Measurements from ENCODE around the gene GRP.

The GRP gene

GRCh38 chr18:59219672-59220163 is at the start of gene GRP:
GRP (plus strand) TSS chr18:59220158; CDS start chr18:59220266, 108 bp downstream.
- DNase-seq, result no peak

DNA sequence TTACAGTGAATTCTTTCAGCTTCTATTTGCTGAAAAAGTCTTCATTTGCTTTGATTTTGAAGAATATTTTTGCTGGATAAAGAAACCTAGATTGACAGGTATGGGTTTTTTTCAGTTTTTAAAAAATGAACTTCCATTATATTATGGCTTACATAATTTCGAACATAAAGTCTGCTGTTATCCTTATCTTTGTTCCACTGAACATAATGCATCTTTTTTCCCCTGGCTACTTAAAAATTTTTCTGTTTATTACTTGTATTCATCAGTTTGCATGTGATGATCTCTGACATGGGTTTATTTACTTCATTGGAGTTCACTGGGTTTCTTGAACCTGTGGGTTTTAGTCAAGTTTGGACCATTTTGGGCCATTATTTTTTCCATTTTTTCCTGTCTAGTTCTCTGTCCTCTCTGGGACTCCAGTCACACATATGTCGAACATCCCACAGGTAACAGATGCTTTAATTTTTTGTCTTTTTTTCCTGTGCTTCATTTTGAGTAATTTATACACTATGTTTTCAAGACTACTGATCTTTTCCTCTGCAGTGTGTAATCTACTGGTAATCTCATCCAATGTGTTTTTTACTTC is 47.2 kb upstream of the GRP start:
- no peak for DNase-seq

DNA sequence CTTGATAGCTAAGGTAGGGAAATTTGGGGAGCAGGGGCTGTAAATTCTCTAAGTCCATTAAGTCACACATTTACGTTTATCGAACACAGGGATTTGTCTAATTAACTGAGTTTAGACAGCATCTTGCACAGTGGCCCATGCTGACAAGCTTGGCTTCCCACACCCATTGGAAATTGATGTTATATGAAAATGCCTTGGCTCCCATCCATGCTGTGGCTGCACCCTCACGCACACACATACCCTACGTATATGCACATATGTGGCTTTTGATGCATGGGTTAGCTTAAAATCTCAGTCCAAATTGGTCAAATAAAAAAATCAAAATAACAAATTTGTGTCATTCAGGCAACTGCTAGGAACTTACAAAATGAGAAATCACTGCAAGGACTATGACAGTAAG is 42.5 kb upstream of the GRP start:
- no peak for DNase-seq

- DNase-seq, result no peak
These were observed 39.7 kb upstream of the GRP start for GRCh38 chr18:59180150-59180845.

- no peak for DNase-seq
These were observed 37.3 kb upstream of the GRP start for GRCh38 chr18:59182673-59183072.

DNA sequence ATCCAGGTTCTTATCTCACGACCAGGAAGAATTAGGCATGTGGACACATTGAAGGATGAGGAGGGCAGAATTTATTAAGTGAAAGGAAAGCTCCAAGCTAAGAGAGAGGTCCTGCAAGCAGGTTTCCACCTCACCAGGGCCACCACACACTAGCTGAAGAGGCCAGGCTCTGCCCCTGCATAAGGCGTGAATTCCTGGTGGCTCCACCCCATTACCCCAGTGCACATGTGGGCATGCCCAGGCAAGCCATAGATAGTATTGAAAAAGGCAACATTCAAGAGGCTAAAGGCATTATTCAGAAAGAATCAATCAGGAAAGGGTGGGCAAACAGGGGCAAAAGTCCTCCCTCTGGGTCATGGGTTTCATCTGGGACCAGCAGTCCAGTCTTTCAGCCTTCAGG is 30.9 kb upstream of the GRP start:
- DNase-seq, result no peak

DNA sequence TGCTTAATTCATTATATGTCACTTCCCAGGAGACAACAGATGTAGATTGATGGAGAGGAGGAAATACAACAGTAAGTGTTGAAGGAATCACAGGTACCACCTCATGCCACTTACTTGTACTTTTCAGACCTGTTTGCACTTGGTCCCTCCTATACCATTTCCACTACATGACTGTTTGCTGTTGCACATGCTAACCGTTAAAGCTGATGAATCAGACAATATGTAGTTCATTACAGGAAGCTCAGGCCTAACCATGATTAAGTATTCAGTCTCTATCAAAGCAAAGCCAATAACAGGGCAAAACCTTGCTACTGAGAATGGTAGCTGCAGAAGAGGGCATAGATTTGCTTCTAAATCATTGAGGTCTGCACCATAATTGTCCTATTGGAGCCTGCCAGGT is 30.2 kb upstream of the GRP start:
- DNase-seq, result no peak

DNA sequence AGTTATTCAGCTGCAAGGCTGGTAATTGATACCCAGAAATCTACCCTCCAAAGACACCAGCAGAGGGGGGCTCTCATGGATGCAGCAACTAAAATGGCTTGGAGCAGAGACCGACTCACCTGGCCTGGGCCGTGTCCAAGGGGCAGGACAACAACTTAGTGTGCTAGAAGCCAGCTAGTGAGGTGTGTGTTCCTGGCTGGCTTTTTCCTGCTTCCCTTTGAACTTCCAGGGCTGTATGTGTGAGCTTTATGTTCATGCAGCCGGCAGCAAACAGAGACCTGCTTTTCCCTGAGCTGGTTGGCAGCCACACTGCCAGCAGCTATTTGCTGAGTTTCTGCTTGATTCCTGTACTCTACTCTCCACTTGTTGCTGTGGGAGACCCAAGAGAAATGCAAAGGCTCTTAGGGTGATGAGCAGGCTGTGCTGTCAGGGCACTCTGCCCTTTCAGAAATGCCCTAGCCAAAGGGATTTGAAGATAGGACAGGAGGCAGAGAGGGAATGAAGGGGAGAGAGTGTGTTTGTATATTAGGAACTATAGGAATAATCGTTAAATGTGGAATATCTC is 23.7 kb upstream of the GRP start:
- DNase-seq, result no peak

DNA sequence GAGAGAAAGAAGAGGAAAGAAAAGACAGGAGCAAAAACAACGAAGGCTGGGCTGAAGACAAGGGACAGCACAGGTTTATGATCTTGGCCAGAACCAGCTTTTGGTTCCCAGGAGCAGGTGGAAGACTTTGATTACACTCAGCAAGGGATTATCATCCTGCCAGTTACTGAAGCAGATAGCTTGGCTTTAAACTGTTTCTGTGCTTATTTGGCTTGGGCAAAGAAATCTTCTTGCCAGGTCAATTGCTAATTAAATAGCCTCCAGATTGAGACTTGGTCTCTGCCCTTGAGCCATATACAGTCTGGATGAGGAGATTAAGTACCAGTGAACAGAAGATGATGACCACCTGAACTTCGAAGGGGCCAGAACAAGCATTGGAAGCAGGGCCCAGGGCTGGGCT is 22.3 kb upstream of the GRP start:
- DNase-seq, result no peak

- DNase-seq, result no peak
These were observed 21.7 kb upstream of the GRP start for GRCh38 chr18:59198215-59198614.

- DNase-seq, result no peak
These were observed 19.2 kb upstream of the GRP start for GRCh38 chr18:59200787-59201186.

- no peak for DNase-seq
These were observed 17.6 kb upstream of the GRP start for GRCh38 chr18:59202258-59202820.

DNA sequence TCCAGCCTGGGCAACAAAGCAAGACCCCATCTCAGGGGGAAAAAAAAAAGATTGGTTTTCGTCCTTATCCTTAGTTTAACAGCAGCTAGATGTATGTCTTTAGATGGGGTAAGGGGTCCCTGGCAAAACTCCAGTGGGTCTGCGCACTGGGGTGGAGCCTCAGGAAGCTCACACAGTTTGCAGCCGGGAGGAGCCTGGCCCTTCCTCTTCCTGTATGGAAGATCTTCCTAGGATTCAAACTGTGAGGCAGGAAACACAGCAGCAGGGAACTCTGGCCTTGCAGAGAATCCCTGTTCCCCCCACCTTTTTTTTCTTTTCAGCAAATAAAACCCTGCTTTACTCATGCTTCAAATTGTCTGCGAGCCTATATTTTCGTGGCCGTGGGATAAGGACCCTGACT is 12.5 kb upstream of the GRP start:
- no peak for DNase-seq

DNA sequence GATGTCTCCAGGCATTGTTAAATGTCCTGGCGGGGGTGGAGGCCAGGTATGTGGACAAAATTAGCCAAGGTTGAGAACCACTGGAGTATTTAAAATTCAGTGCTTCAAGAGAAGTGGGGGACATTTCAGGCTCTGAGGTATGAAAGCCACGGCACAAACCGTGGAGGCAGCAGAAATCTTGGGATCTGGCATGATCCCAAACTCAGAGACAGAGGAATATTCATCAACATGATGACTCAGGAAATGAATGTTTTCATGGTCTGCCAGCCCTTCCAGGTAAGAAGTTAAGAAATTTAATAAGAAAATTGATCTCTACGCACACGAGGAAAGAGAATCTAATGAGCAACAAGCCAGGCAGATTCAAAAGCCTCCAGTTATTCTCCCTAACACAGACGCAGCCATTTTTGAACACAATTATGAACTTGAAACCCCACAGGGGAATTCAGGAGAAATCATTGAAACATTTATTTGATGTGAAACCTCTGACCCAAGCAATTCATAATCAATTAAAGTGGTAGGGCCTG is 11.3 kb upstream of the GRP start:
- DNase-seq, result no peak

- no peak for DNase-seq
These were observed 9.7 kb upstream of the GRP start for GRCh38 chr18:59210299-59210698.

- no peak for DNase-seq
These were observed 8.3 kb upstream of the GRP start for GRCh38 chr18:59211629-59212028.

DNA sequence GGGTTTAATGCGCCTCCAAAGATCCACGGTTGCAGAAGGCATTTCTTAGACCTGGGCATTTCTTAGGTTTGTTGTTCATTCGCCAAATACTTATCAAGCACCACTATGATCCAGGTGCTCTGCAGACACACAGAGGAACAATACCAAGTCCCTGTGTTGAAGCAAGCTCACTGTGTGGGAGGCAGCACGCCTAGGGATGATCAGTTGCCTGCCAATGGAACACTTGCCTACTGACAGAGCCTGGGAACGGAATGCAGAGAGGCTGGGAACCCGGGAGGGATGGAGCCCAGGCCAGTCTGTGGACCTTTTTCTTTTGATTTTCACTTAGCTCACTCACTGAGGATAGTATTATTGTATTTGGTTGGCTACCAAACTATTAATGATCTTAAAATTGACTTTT is 1.9 kb upstream of the GRP start:
- no peak for DNase-seq

DNA sequence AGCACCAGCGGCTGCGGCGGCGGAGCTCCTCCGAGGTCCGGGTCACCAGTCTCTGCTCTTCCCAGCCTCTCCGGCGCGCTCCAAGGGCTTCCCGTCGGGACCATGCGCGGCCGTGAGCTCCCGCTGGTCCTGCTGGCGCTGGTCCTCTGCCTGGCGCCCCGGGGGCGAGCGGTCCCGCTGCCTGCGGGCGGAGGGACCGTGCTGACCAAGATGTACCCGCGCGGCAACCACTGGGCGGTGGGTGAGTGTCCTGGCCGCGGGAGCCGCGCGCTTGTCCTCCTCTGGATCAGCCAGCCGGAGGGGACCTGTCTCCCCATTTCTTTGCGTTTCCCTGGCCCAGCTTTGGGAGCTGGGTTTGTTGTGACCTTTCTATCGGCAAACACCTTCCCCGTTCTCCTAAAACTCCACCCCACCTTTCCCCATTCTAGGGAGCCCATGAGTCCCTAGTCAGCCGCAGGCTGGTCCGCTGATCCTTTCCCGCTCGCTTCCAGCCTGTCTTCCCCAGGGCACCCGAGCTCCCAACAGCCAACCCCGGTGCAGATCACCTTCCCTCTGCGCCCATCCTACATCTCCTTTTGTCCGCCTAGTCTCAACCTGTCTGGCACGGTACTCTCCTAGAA is 316 bp downstream of the GRP start:
- DNase-seq, result no peak

DNA sequence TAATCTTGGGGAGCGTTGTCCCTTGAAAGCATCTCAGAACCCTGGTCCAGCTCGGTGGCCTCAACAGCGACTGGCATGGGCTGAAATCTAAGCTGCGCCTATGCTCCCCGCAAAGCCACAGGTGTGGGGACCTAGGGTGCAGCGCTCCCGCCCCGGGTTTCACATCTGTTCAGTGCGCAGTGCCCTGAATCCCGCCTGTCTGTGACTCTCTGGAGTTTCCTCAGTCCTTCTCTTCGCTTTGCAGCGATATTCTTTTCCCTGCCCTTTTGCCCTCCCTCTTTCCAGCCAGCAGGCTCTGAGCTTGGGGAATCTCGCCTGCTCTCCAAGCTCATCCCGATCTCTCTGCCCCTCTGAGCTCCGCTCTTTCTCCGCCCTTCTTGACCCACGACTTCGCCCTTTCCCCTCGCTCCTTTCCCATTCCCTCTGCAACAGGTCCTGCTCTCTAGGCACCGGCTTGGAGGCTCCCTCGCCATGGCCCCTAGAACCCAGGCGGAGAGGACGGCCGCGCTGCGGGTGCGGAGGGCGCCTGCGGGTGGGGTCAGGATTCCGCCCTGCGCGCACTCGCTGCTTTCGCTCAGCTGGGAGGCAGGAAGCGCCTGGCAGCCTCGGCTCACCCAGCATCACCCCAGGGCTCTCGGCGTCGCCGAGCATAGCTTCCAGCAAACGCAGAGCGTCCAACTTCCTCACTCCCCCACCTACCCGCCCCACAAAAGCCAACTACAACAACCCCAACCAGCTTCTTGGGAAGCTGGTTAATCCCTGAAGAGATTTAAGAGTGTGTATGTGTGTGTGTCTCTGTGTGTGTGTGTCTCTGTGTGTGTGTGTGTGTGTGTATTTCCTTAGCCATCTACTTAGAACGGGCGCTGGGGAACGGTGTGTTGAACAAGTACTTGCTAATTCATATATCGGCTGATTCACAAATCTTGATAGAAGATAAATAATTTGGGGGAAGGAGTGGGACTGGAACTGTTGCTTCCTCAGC is 1.1 kb downstream of the GRP start:
- DNase-seq, result no peak

GRCh38 chr18:59222341-59222740 is 2.4 kb downstream of the GRP start:
- no peak for DNase-seq

GRCh38 chr18:59228351-59228750 is 8.4 kb downstream of the GRP start:
- DNase-seq, result no peak

DNA sequence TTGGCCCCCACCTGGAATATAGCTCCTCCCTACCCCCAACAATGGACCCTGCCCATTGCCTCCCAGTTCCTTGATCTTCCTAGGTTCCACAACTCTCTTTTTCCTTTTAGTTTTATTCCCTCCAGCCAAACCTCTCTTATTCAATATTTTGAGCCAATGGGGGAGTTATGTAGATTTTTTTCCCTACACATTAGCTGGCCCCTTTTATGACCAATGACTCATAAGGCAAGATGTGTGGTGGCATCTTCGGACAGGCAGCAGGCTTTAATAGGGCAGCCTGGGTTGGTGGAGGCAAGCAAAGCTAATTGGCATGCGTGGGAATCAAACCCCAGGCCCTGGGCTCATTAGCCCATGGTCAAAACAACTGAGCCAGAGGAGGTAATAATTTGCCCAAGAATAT is 9.2 kb downstream of the GRP start:
- DNase-seq, result no peak
